WTC11 (cell line): Measurements from ENCODE around the gene CEP192. TPM values are rescaled to one million over a fixed set of nuclear protein-coding genes. Genes with fewer than 3 reads are reported as not detected.

Experiments used
- AFF4 ChIP-seq: sonication (generic); formaldehyde crosslinking; IDR thresholded peaks from 2 replicates; pipeline ENCODE4 v1.8.1; 2023; ENCODE audit warnings: mild to moderate bottlenecking, missing genetic modification reagents, borderline replicate concordance
- ATF3 ChIP-seq: sonication (generic); formaldehyde crosslinking; conservative IDR thresholded peaks from 2 replicates; pipeline ENCODE4 v1.8.1; 2022; ENCODE audit warnings: mild to moderate bottlenecking, missing genetic modification reagents
- CBFB ChIP-seq: sonication (generic); formaldehyde crosslinking; IDR thresholded peaks from 2 replicates; pipeline ENCODE4 v1.8.1; 2022; ENCODE audit warnings: mild to moderate bottlenecking, low read depth, missing genetic modification reagents
- CREM ChIP-seq: sonication (generic); formaldehyde crosslinking; IDR thresholded peaks from 2 replicates; pipeline ENCODE4 v1.8.1; 2022; ENCODE audit warnings: mild to moderate bottlenecking, missing genetic modification reagents, moderate library complexity
- E2F1 ChIP-seq: sonication (generic); formaldehyde crosslinking; IDR thresholded peaks from 2 replicates; pipeline ENCODE4 v1.8.0; 2022; ENCODE audit warnings: mild to moderate bottlenecking, missing genetic modification reagents
- ERG ChIP-seq: fragments of 250-450 bp; sonication (Bioruptor Pico); IDR thresholded peaks from 2 replicates; pipeline ENCODE4 v1.8.0; 2021; ENCODE audit warnings: mild to moderate bottlenecking
- ETV6 ChIP-seq: sonication (generic); formaldehyde crosslinking; IDR thresholded peaks from 2 replicates; pipeline ENCODE4 v1.8.1; 2022; ENCODE audit warnings: mild to moderate bottlenecking, missing genetic modification reagents
- FOXK1 ChIP-seq: sonication (generic); formaldehyde crosslinking; IDR thresholded peaks from 2 replicates; pipeline ENCODE4 v1.8.0; 2022; ENCODE audit warnings: mild to moderate bottlenecking, moderate library complexity, missing genetic modification reagents
- FOXP1 ChIP-seq: sonication (generic); formaldehyde crosslinking; IDR thresholded peaks from 2 replicates; pipeline ENCODE4 v1.8.0; 2022; ENCODE audit warnings: missing genetic modification reagents, mild to moderate bottlenecking, moderate library complexity, borderline replicate concordance
- HMGA2 ChIP-seq: fragments of 250-450 bp; sonication (Bioruptor Pico); IDR thresholded peaks from 2 replicates; pipeline ENCODE4 v1.4.0; 2021; ENCODE audit warnings: mild to moderate bottlenecking, moderate library complexity
- JAZF1 ChIP-seq: fragments of 250-450 bp; sonication (Bioruptor Pico); IDR thresholded peaks from 2 replicates; pipeline ENCODE4 v1.9.0; 2021; ENCODE audit warnings: moderate library complexity, mild to moderate bottlenecking, inconsistent platforms
- MXD4 ChIP-seq: fragments of 250-450 bp; sonication (Bioruptor Pico); IDR thresholded peaks from 2 replicates; pipeline ENCODE4 v1.8.0; 2021; ENCODE audit warnings: mild to moderate bottlenecking, moderate library complexity, borderline replicate concordance
- NFATC4 ChIP-seq: fragments of 250-450 bp; sonication (Bioruptor Pico); IDR thresholded peaks from 2 replicates; pipeline ENCODE4 v1.9.0; 2021; ENCODE audit warnings: mild to moderate bottlenecking
- NR3C1 ChIP-seq: sonication (generic); formaldehyde crosslinking; conservative IDR thresholded peaks from 2 replicates; pipeline ENCODE4 v1.8.1; 2023; ENCODE audit warnings: low read depth, mild to moderate bottlenecking, missing genetic modification reagents
- OVOL2 ChIP-seq: fragments of 250-450 bp; sonication (Bioruptor Pico); IDR thresholded peaks from 2 replicates; pipeline ENCODE4 v1.9.0; 2021; ENCODE audit warnings: mild to moderate bottlenecking, borderline replicate concordance
- PREB ChIP-seq: sonication (generic); formaldehyde crosslinking; IDR thresholded peaks from 2 replicates; pipeline ENCODE4 v1.8.1; 2022; ENCODE audit warnings: mild to moderate bottlenecking, missing genetic modification reagents, moderate library complexity, borderline replicate concordance
- RORB ChIP-seq: fragments of 250-450 bp; sonication (Bioruptor Pico); IDR thresholded peaks from 2 replicates; pipeline ENCODE4 v1.9.0; 2021; ENCODE audit warnings: mild to moderate bottlenecking
- TEAD1 ChIP-seq: sonication (generic); formaldehyde crosslinking; IDR thresholded peaks from 2 replicates; pipeline ENCODE4 v1.8.0; 2022; ENCODE audit warnings: mild to moderate bottlenecking, missing genetic modification reagents
- TP53 ChIP-seq: sonication (generic); formaldehyde crosslinking; IDR thresholded peaks from 2 replicates; pipeline ENCODE4 v1.8.1; 2023; ENCODE audit warnings: mild to moderate bottlenecking, missing genetic modification reagents
- ZBTB43 ChIP-seq: sonication (generic); formaldehyde crosslinking; IDR thresholded peaks from 2 replicates; pipeline ENCODE4 v1.8.1; 2023; ENCODE audit warnings: mild to moderate bottlenecking, missing genetic modification reagents
- ZNF219 ChIP-seq: sonication (generic); formaldehyde crosslinking; IDR thresholded peaks from 2 replicates; pipeline ENCODE4 v1.8.0; 2023; ENCODE audit warnings: missing genetic modification reagents, mild to moderate bottlenecking, borderline replicate concordance
- total RNA-seq: library from RNA; stranded (reverse); gene quantifications from 3 replicates; pipeline ENCODE4 v1.2.3, GENCODE V29; 2021
- TF ChIP-seq, protein P1 (sequence below): sonication (generic); formaldehyde crosslinking; conservative IDR thresholded peaks from 2 replicates; pipeline ENCODE4 v1.8.1; 2023; ENCODE audit warnings: mild to moderate bottlenecking, low read depth, missing genetic modification reagents, moderate library complexity
- TF ChIP-seq, protein P2 (sequence below): sonication (generic); formaldehyde crosslinking; IDR thresholded peaks from 2 replicates; pipeline ENCODE4 v1.8.1; 2023; ENCODE audit warnings: mild to moderate bottlenecking, missing genetic modification reagents, moderate library complexity
- TF ChIP-seq, protein P3 (sequence below): sonication (generic); formaldehyde crosslinking; IDR thresholded peaks from 2 replicates; pipeline ENCODE4 v1.8.1; 2022; ENCODE audit warnings: low read depth, missing genetic modification reagents, borderline replicate concordance

CEP192 gene
- total RNA-seq, 1 experiment from 2014 or later = 25.4 TPM

DNA sequence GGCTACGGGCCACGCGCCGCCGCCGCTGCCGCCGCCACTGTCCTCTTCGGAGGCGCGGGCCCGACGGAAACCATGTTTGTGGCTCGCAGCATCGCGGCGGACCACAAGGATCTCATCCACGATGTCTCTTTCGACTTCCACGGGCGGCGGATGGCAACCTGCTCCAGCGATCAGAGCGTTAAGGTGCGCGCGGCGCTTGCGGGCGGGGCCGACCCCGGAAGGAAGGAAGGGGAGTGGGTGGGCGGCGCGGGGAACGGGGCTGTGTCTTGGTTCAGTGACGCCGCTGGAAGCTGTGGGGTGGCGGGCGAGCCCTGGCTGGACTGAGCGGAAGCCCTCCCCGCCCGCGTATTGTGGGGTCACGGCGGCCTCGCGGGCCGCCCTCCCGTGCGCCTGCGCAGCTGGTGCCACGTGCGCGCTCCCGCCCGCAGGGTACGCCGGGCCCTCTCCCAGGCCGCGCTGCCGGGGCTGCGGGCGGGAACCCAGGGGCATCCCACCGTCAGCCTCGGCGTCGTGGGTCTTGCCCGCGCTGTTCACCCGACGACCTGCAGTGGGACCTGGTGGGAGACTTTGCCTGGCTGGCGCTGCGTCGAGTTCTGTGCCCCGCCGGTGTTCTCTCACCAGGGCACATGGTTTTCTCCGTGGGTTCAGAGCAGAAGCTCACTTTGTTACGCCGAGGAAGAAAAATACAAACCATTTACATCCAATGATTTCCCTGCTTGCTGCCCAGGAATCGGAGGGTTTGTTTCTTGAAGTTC is 42.9 kb upstream of the CEP192 start (continued):
- TF ChIP-seq AFF4 (CRISPR knock-in tag) (no peak), ZBTB43 (peak; percentile 92), JAZF1 (CRISPR knock-in tag) (no peak), TP53 (peak; percentile 93; the same call in 1 of the 2 replicates), CBFB (CRISPR knock-in tag) (peak; percentile 85; the same call in 1 of the 2 replicates), TEAD1 (peak; percentile 73; the same call in 1 of the 2 replicates), PREB (CRISPR knock-in tag) (0 out of 2 replicates have a peak, but pooled peaks have one; percentile 35), FOXP1 (CRISPR knock-in tag) (peak; percentile 98), E2F1 (CRISPR knock-in tag) (0 out of 2 replicates have a peak, but pooled peaks have one; percentile 35), CREM (CRISPR knock-in tag) (no peak; the same call in 1 of the 2 replicates), NR3C1 (CRISPR knock-in tag) (no peak), ATF3 (CRISPR knock-in tag) (0 out of 2 replicates have a peak, but pooled peaks have one; percentile 55), NFATC4 (no peak), OVOL2 (CRISPR knock-in tag) (no peak), ERG (CRISPR knock-in tag) (no peak), RORB (no peak), ETV6 (peak; percentile 93), HMGA2 (CRISPR knock-in tag) (no peak), MXD4 (CRISPR knock-in tag) (no peak), ZNF219 (CRISPR knock-in tag) (peak; percentile 93), FOXK1 (CRISPR knock-in tag) (peak; percentile 90)
- TF ChIP-seq, protein P1, sequence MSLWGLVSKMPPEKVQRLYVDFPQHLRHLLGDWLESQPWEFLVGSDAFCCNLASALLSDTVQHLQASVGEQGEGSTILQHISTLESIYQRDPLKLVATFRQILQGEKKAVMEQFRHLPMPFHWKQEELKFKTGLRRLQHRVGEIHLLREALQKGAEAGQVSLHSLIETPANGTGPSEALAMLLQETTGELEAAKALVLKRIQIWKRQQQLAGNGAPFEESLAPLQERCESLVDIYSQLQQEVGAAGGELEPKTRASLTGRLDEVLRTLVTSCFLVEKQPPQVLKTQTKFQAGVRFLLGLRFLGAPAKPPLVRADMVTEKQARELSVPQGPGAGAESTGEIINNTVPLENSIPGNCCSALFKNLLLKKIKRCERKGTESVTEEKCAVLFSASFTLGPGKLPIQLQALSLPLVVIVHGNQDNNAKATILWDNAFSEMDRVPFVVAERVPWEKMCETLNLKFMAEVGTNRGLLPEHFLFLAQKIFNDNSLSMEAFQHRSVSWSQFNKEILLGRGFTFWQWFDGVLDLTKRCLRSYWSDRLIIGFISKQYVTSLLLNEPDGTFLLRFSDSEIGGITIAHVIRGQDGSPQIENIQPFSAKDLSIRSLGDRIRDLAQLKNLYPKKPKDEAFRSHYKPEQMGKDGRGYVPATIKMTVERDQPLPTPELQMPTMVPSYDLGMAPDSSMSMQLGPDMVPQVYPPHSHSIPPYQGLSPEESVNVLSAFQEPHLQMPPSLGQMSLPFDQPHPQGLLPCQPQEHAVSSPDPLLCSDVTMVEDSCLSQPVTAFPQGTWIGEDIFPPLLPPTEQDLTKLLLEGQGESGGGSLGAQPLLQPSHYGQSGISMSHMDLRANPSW = no peak
- TF ChIP-seq, protein P2, sequence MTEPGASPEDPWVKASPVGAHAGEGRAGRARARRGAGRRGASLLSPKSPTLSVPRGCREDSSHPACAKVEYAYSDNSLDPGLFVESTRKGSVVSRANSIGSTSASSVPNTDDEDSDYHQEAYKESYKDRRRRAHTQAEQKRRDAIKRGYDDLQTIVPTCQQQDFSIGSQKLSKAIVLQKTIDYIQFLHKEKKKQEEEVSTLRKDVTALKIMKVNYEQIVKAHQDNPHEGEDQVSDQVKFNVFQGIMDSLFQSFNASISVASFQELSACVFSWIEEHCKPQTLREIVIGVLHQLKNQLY (CRISPR knock-in tag) = no peak
- TF ChIP-seq, protein P3, sequence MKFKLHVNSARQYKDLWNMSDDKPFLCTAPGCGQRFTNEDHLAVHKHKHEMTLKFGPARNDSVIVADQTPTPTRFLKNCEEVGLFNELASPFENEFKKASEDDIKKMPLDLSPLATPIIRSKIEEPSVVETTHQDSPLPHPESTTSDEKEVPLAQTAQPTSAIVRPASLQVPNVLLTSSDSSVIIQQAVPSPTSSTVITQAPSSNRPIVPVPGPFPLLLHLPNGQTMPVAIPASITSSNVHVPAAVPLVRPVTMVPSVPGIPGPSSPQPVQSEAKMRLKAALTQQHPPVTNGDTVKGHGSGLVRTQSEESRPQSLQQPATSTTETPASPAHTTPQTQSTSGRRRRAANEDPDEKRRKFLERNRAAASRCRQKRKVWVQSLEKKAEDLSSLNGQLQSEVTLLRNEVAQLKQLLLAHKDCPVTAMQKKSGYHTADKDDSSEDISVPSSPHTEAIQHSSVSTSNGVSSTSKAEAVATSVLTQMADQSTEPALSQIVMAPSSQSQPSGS (CRISPR knock-in tag) = 0 out of 2 replicates have a peak, but pooled peaks have one; percentile 20
